ENCODE results near the gene C1QA.

- no peak for TF ChIP-seq CTCF (conservative IDR thresholded peaks at IDR 0.05; ENCODE audit: low read depth, low read length)
- no peak for TF ChIP-seq POLR2A (IDR thresholded peaks at IDR 0.05; ENCODE audit: low read depth, low read length)
- TF ChIP-seq RCOR1 (IDR thresholded peaks at IDR 0.05; ENCODE audit: insufficient replicate concordance, low read length): no peak
Observed at GRCh38 chr1:22621761-22622160, 14.7 kb upstream of the C1QA start.

Measured in IMR-90 (cell line).